IgD-negative memory B cell (primary cell): Measurements from ENCODE around the gene GAREM1. TPM values are rescaled to one million over a fixed set of nuclear protein-coding genes. Genes with fewer than 3 reads are reported as not detected.

Source experiments
- H3K27ac Mint-ChIP-seq, 3 donors: one replicate each; pipeline ENCODE4 v1.8.0; 2020 to 2022; ENCODE audit warnings: mild to moderate bottlenecking in 3 of 3, mixed read lengths in 3 of 3, moderate library complexity in 1 of 3
- H3K27me3 Mint-ChIP-seq: one replicate; pipeline ENCODE4 v1.8.0; 2021; ENCODE audit warnings: mixed read lengths
- H3K36me3 Mint-ChIP-seq: one replicate; pipeline ENCODE4 v1.8.0; 2020; ENCODE audit warnings: mild to moderate bottlenecking, mixed read lengths
- H3K4me1 Mint-ChIP-seq, 3 donors: one replicate each; pipeline ENCODE4 v1.8.0; 2020 to 2022; ENCODE audit warnings: mixed read lengths in 3 of 3, mild to moderate bottlenecking in 1 of 3
- H3K4me3 Mint-ChIP-seq, 4 donors: one replicate each; pipeline ENCODE4 v1.8.0; 2020 to 2022; ENCODE audit warnings: mild to moderate bottlenecking in 4 of 4, mixed read lengths in 4 of 4, moderate library complexity in 3 of 4
- H3K9me3 Mint-ChIP-seq, 3 donors: one replicate each; pipeline ENCODE4 v1.8.0; 2020 to 2021; ENCODE audit warnings: mixed read lengths in 3 of 3, mild to moderate bottlenecking in 1 of 3
- polyA plus RNA-seq: library from polyadenylated mRNA; unstranded; fragments of 300-500 nt; fragmentation: Illumina TruSeq; gene quantifications from one replicate; pipeline ENCODE4 v1.2.3, GENCODE V29; 2021

The GAREM1 gene
- polyA plus RNA-seq, 1 donor from 2014 or later = not detected

DNA sequence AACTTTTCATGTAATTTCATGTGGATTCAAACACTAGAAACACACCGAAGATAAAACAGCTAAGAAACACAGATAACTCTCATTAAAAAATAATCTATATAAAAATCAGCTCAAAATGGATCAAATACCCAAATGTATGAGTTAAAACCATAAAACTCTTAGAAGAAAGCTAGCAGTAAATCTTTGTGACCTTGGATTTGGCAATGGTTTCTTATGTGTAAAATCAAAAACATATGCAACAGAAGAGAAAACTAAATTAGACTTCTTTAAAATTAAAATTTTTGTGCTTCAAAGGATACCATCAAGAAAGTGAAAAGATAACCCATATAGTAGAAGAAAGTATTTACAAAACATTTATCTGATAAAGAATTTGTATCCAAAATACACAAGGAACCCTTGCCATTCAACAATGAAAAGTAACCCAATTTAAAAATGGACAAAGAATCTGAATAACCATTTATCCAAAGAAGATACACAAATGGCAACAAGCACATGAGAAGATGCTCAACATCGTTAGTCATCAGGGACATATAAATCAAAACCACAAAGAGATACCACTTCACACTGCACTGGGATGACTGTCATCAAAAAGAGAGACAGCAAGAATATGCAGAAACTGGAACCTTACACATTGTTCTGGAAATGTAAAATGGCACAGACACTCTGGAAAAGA lies 27.5 kb downstream of the GAREM1 start:
- no peak overlapping the region for H3K4me3 Mint-ChIP-seq
- H3K9me3 Mint-ChIP-seq = no peaks in the 10 kb centered on the region
- H3K36me3 Mint-ChIP-seq = no peaks in the 10 kb centered on the region
- no peak overlapping the region for H3K27ac Mint-ChIP-seq
- peaks cover 1% of the 10 kb centered on the region for H3K27me3 Mint-ChIP-seq
- H3K4me1 Mint-ChIP-seq = no peaks in the 10 kb centered on the region

DNA sequence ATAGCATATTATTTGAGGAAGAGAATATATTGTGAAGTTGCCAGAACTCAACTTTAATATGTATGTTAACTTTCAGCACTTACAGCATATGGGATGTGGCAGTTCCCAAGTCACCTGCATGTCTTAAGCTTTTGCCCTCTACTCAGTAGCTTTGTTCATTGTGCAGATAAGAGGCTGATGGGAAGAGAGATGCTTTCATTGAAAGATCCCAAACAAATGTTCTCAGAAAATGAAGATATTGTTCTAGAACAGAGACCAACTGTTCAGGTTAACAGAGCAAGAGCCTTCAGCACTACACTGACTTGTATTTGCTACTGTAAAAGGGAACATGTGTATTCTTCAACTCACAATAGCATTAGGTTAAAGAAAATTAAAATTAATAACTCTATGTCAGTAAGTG lies 28.1 kb downstream of the GAREM1 start:
- H3K36me3 Mint-ChIP-seq = no peaks in the 10 kb centered on the region

DNA sequence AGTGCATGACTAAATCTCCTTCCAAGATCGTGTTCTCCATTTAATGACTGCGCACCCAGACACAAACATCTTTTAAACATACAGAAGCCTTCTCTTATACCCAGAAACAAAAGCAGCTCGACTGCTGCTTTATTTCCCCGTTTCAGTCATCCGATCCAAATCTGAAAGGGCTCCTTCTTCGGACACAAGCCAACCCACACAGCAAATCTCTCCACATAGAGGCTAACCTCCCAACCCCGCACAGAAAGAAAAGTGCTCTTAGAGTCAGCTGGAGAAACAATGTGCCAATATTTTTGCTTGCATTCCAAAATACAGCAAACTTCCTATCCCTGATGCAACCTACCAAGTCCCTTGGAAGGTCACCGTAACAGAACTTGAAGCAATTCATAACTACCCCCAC lies 29.1 kb downstream of the GAREM1 start:
- H3K9me3 Mint-ChIP-seq = no peaks in the 10 kb centered on the region
- no peaks in the 10 kb centered on the region for H3K4me1 Mint-ChIP-seq
- H3K4me3 Mint-ChIP-seq = no peak overlapping the region
- H3K27me3 Mint-ChIP-seq = peaks cover 1% of the 10 kb centered on the region
- peak overlapping the region in 1 of 3 donors; percentile 41 for H3K27ac Mint-ChIP-seq
- H3K36me3 Mint-ChIP-seq = no peaks in the 10 kb centered on the region

More for the DNA sequence above, 28.1 kb downstream of the GAREM1 start:
- Mint-ChIP-seq H3K27ac (no peak overlapping the region), H3K4me3 (no peak overlapping the region), H3K4me1 (no peaks in the 10 kb centered on the region), H3K27me3 (peaks cover 1% of the 10 kb centered on the region), H3K9me3 (no peaks in the 10 kb centered on the region)

DNA sequence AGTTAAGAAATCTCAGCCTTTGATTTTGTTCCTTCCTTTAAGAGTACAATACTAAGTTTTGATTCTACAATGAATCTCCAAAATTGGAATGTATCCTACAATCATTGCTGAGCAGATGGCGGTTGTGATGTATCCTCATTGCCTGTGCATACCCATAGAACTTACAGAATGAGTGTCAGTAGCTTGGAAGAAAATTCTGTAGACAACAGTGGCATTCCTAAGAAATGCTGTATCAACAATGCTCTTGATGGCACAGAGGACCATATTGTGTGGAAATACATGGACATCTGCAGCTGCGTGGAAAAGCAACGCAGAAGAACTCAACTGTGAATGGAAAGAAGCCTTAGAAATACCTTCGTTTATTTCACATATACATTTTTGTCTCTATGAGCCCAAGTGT lies 30.2 kb downstream of the GAREM1 start:
- no peak overlapping the region for H3K4me3 Mint-ChIP-seq
- no peaks in the 10 kb centered on the region for H3K36me3 Mint-ChIP-seq
- H3K27ac Mint-ChIP-seq = no peak overlapping the region
- peaks cover 0 to 2% (median 0%) of the 10 kb centered on the region in 3 donors for H3K9me3 Mint-ChIP-seq
- H3K27me3 Mint-ChIP-seq = peaks cover 1% of the 10 kb centered on the region
- H3K4me1 Mint-ChIP-seq = no peaks in the 10 kb centered on the region

DNA sequence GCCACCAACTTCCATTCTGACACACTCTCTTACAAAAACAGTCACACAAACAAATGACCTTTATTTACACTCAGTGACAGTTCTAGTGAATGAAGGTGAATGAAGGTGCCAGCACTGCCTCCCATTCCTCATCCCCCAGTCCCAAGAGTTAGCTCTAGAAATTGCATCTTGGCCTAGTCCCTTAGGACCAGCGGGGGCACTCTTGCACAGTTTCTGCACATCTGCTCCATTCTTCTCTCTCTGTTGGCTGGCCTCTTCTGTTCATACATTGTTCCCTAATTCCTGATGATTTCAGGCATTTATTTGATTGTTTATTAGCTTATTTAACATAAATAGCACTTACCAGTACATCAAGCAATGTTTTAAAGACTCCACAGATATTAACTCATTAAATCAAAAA lies 30.9 kb downstream of the GAREM1 start:
- no peaks in the 10 kb centered on the region for H3K36me3 Mint-ChIP-seq
- peaks cover 1% of the 10 kb centered on the region for H3K27me3 Mint-ChIP-seq
- no peak overlapping the region for H3K4me3 Mint-ChIP-seq
- no peak overlapping the region for H3K27ac Mint-ChIP-seq
- no peaks in the 10 kb centered on the region for H3K4me1 Mint-ChIP-seq
- H3K9me3 Mint-ChIP-seq = peaks cover 0 to 2% (median 0%) of the 10 kb centered on the region in 3 donors

DNA sequence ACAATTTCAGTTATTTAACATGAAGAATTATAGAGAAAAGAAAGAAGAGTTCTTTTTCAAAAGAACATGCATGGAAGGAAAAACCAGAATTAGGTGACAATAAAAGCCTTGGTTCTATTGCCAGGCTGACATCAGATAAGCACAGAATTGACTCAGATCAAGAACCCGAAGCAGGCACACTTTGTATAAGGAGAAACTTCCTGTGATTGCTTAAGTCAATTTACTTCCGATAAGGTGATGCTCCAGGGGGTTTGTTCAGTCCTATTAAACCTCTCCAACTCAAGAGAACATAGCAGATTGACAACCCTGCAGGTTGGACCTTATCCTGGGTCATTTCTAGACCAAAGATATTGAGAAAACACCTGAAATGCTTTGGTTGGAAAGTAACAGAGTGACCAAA lies 31.4 kb downstream of the GAREM1 start:
- Mint-ChIP-seq H3K27ac (no peak overlapping the region), H3K9me3 (peaks cover 0 to 2% (median 0%) of the 10 kb centered on the region in 3 donors), H3K4me1 (no peaks in the 10 kb centered on the region), H3K4me3 (no peak overlapping the region), H3K27me3 (peaks cover 1% of the 10 kb centered on the region), H3K36me3 (no peaks in the 10 kb centered on the region)

DNA sequence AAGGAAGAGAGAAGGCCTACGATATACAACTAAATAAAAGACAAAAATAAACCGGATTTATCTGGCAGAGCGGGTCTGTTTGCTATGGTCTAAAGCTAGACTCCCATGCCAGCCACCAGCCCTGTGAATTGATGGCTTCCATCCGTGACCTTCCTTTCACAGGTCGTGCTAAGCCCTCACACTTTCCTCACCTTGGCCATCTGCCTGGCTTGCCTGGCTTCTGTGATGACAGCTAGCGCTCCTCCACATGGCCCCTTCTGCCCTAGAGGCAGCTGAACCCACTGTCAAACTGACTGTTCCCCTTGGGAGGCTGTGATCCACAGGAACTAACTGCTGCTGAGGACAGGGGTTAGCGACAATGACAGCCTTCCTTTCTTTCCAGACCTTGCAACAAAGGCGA lies 32.5 kb downstream of the GAREM1 start:
- Mint-ChIP-seq H3K27ac (no peak overlapping the region), H3K4me1 (no peaks in the 10 kb centered on the region), H3K36me3 (no peaks in the 10 kb centered on the region), H3K4me3 (no peak overlapping the region), H3K27me3 (peaks cover 1% of the 10 kb centered on the region), H3K9me3 (peaks cover 0 to 2% (median 0%) of the 10 kb centered on the region in 3 donors)

DNA sequence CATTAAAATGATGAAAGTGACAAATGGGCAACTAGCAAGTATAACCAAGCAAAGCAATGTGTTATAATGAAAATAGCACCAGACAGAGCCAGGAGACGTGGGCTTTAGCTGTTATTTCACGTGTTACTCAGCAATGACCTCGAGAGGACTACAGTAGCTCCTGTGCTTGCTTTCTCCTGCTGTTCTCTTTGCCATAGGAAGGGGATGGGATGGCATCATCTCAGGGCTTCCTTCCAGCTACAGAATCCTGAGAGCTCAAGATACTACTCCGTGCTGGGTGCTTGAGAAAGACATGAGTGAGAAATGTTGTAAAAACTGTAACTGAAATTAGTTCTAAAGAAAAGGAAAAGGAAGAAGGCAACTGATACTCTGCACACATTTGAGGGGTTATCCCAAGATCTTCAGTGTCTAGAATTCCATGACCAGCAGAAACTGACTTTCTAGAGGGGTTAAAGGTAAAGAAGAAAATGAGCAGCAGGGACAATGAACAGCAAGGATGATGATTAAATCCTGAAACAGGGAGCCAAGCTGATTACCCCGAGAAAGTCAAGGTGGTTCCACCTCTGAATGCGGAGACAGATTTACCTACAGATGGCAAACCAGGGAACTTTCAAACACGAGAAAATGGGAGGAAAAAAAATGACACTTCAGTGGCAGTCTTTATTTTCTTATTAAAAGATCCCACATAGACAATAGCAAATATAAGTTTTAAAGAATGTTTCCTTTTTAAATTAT lies 33.4 kb downstream of the GAREM1 start:
- H3K36me3 Mint-ChIP-seq = no peaks in the 10 kb centered on the region
- H3K9me3 Mint-ChIP-seq = peaks cover 1 to 6% (median 2%) of the 10 kb centered on the region in 3 donors
- H3K27me3 Mint-ChIP-seq = peaks cover 4% of the 10 kb centered on the region
- H3K4me3 Mint-ChIP-seq = no peak overlapping the region
- no peak overlapping the region for H3K27ac Mint-ChIP-seq
- no peaks in the 10 kb centered on the region for H3K4me1 Mint-ChIP-seq

DNA sequence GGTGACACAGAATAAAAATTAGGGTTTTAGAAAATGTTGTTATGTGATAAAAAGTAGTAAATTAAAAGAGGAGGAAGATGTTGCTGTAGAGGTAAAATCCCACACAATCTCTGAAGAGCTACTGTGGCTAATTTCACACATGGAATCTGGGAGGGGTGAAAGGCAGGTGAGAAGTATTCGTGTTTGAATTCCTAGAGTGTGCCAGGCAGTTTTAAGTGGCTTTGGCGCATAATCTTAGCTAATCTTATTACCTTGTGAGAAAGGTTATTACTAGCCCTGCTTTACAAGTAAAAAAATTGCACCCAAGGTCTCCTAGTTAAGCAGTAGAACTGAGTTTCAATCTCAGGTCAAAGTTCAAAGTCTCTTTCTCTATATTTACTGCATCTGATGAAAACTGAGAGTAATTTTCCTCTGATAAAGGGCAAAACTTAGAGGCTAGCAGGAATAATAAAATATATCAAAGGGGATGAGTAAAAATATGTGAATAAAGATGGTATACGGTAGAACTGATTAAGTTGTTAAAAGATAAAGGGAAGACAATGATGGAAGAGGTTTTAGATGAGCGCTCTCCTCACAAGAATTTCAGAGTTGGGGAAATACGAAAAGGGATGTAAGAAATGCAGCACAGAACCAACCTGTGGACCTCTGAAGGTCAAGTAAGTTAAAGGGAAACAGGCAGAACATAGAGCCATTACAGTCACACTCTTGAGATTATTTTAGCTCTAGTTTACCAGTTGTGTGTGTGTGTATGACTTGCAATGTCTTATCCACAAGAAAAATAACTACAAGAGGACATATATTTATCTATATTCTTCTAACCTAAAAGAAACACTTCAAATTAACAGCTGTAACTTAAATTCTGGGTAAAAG lies 34.8 kb downstream of the GAREM1 start:
- Mint-ChIP-seq H3K9me3 (peaks cover 1 to 13% (median 6%) of the 10 kb centered on the region in 3 donors), H3K36me3 (peaks cover 2% of the 10 kb centered on the region), H3K4me1 (no peaks in the 10 kb centered on the region), H3K4me3 (no peak overlapping the region), H3K27ac (no peak overlapping the region), H3K27me3 (peaks cover 4% of the 10 kb centered on the region)

DNA sequence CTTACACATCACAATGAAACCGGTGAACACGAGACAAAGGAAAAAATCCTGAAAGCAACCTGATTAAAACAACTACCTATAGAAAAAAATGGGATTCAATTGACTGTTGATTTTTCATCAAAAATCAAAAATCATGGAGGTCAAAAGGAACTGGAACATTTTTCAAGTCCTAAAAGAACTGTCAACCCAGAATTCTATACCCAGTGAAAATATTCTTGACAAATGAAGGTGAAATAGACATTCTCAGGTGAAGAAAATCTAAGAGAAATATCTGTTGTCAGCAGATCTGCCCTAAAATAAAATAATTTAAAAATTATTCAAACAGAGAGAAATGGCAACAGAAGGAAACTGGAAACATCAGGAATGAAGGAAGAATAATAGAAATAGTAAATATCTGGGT lies 38.9 kb downstream of the GAREM1 start:
- peaks cover 2% of the 10 kb centered on the region for H3K36me3 Mint-ChIP-seq
- H3K27ac Mint-ChIP-seq = no peak overlapping the region
- no peaks in the 10 kb centered on the region for H3K4me1 Mint-ChIP-seq
- peaks cover 4% of the 10 kb centered on the region for H3K27me3 Mint-ChIP-seq
- peak overlapping the region in 1 of 4 donors; percentile 29 for H3K4me3 Mint-ChIP-seq
- H3K9me3 Mint-ChIP-seq = peaks cover 1 to 22% (median 11%) of the 10 kb centered on the region in 3 donors

DNA sequence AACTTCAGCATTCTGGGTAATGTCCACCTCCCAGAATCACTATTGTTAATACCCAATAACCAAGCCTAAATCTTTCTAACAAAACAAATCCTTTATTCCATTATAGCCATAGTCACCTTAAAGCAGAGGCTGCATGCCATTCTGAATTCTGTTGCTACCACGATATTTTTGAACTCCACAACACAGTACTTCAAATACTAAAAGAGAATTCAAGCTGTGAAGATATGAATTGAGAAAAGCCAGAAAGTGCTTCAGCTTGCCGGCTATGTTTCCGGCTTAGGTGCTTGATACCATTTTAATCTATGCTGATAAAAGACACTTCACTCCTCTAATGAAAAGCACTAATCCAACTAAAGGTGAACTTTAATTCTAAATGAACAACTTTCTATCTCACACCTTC lies 41.3 kb downstream of the GAREM1 start:
- Mint-ChIP-seq H3K9me3 (peaks cover 1 to 22% (median 9%) of the 10 kb centered on the region in 3 donors), H3K27ac (no peak overlapping the region), H3K27me3 (peaks cover 4% of the 10 kb centered on the region), H3K4me1 (no peaks in the 10 kb centered on the region), H3K4me3 (no peak overlapping the region), H3K36me3 (peaks cover 2% of the 10 kb centered on the region)

DNA sequence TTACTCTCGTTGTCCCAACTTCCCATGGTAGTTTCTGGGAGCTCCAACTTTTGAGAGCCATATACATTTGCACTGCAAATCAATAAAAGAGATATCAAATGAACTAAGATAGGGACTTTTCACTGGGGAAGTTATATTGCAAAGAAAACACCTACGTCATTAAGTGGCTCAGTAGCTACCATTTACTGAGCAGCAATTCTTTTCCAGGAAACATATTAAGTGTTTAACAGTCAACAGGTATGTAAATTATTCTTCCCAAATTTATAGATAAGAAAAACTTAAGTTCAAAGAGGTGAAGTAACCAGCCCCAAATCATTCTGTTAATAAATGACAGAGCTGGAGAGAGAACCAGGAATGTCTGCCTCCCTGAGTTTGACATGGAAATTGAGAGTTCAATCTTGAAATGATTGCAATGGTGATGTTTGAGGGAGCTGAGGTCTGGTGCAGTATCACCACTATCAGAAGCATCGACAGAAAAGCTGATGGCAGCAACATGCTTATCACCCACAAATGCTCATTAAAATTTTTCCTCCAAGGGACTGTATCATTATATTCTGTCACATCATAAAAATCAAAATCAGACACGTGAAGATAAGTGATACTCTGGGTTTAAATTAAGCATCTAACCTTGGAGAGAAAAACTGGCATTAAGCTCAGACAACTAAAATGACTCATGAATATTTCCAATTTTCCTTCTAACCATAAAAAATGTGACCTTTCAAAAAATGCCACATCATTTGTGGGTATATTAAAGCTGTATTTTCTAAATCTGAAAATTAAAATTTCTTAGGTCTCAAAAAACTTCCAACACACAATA lies 43.4 kb downstream of the GAREM1 start:
- Mint-ChIP-seq H3K4me3 (no peak overlapping the region), H3K4me1 (no peaks in the 10 kb centered on the region), H3K27me3 (peaks cover 5% of the 10 kb centered on the region), H3K9me3 (peaks cover 0 to 17% (median 11%) of the 10 kb centered on the region in 3 donors), H3K27ac (no peak overlapping the region), H3K36me3 (peaks cover 2% of the 10 kb centered on the region)

DNA sequence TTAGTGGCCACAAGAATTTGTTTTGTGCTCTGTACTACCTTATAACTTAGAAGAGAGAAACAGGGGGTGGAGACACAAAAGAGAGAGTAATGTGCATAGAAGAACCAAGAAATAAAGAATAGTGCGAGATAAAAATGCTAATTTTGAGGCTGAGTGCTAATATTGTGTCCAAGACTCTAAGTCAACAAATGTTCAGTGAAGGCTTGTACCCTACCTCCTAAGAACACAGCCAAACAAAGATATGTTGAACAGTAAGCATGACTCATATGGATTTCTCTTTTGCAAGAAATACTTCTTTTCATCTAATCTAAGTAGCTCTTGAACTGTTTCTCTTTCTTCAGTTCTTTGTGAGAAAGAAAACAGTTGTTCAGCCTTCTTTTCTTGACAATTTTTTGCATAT lies 45.2 kb downstream of the GAREM1 start:
- peaks cover 5% of the 10 kb centered on the region for H3K27me3 Mint-ChIP-seq
- H3K4me3 Mint-ChIP-seq = no peak overlapping the region
- no peaks in the 10 kb centered on the region for H3K36me3 Mint-ChIP-seq
- peaks cover 0 to 6% (median 4%) of the 10 kb centered on the region in 3 donors for H3K9me3 Mint-ChIP-seq
- no peaks in the 10 kb centered on the region for H3K4me1 Mint-ChIP-seq
- no peak overlapping the region for H3K27ac Mint-ChIP-seq

DNA sequence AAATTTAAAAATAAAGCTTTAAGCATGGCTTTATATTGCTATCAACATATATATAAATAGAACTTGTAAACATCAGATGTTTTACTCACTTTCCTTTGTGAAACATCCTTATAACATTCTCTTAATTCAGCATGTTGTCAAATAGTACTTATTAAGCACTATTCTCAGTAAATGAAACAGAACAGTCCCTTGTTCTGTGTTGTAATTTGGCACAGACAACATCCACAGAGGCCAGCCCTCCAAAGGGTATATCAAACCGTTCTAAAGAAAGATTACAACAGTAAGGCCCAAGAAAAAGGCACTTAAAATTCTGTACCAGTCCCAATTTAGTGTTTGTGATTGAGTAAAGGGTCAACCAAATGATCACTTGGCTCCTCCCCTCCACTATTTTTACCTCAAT lies 46.0 kb downstream of the GAREM1 start:
- peaks cover 5% of the 10 kb centered on the region for H3K27me3 Mint-ChIP-seq
- no peak overlapping the region for H3K4me3 Mint-ChIP-seq
- H3K36me3 Mint-ChIP-seq = no peaks in the 10 kb centered on the region
- no peak overlapping the region for H3K27ac Mint-ChIP-seq
- H3K4me1 Mint-ChIP-seq = no peaks in the 10 kb centered on the region
- H3K9me3 Mint-ChIP-seq = peaks cover 0 to 1% (median under 1%) of the 10 kb centered on the region in 3 donors
